HG03196 (cell line): Measurements from ENCODE around the gene YIPF1.
"Not testable (repeated sequence)": the region's sequence is repeated elsewhere in the genome, so short reads cannot be mapped to it uniquely, and the experiment has no call there.

Experiments
- ATAC-seq: cut with Tn5 transposase; IDR thresholded peaks from one replicate; pipeline ENCODE4 v1.9.1; 2021; ENCODE audit not compliant: unreplicated experiment

YIPF1 gene

GRCh38 chr1:53895421-53895820 lies 5.8 kb upstream of the YIPF1 start:
- ATAC-seq = no peak

GRCh38 chr1:53894644-53895043 lies 5.0 kb upstream of the YIPF1 start:
- no peak for ATAC-seq

- no peak for ATAC-seq
Measured at GRCh38 chr1:53893999-53894636, 4.5 kb upstream of the YIPF1 start, which contains the start of gene DIO1. Gene DIO1, plus strand, starts transcription at chr1:53894187. Its CDS starts 24 bp downstream, at chr1:53894211.

GRCh38 chr1:53892911-53893310 lies 3.3 kb upstream of the YIPF1 start:
- ATAC-seq = no peak

GRCh38 chr1:53891678-53892077 lies 2.1 kb upstream of the YIPF1 start:
- no peak for ATAC-seq

GRCh38 chr1:53891018-53891417 lies 1.4 kb upstream of the YIPF1 start:
- no peak for ATAC-seq

GRCh38 chr1:53890522-53890941 lies 935 bp upstream of the YIPF1 start:
- no peak for ATAC-seq

GRCh38 chr1:53888681-53889080 lies 916 bp downstream of the YIPF1 start:
- ATAC-seq = no peak

- ATAC-seq = not testable (repeated sequence)
Measured at GRCh38 chr1:53883600-53883999, 6.0 kb downstream of the YIPF1 start.

GRCh38 chr1:53881853-53882252 lies 7.7 kb downstream of the YIPF1 start:
- ATAC-seq = not testable (repeated sequence)

GRCh38 chr1:53878492-53879105 lies 11.0 kb downstream of the YIPF1 start:
- ATAC-seq = no peak

- ATAC-seq = not testable (repeated sequence)
Measured at GRCh38 chr1:53875150-53875549, 14.4 kb downstream of the YIPF1 start.

GRCh38 chr1:53871773-53872484 lies 17.7 kb downstream of the YIPF1 start:
- ATAC-seq = no peak

- ATAC-seq = no peak
Measured at GRCh38 chr1:53871221-53871620, 18.4 kb downstream of the YIPF1 start.

GRCh38 chr1:53869454-53870117 lies 20.0 kb downstream of the YIPF1 start:
- ATAC-seq = peak; percentile 65

GRCh38 chr1:53868565-53868964 lies 21.0 kb downstream of the YIPF1 start:
- no peak for ATAC-seq

- ATAC-seq = no peak
Measured at GRCh38 chr1:53862507-53862906, 27.1 kb downstream of the YIPF1 start.

- no peak for ATAC-seq
Measured at GRCh38 chr1:53860967-53861411, 28.6 kb downstream of the YIPF1 start.

- ATAC-seq = no peak
Measured at GRCh38 chr1:53851571-53852285, 37.9 kb downstream of the YIPF1 start.

- no peak for ATAC-seq
Measured at GRCh38 chr1:53850082-53850673, 39.4 kb downstream of the YIPF1 start.
